H1 (cell line): ENCODE measurements around the gene QRICH2. TPM values are rescaled to one million over a fixed set of nuclear protein-coding genes. Genes with fewer than 3 reads are reported as not detected.

ENCODE experiments used
- CTCF ChIA-PET: fragments of 300-600 bp; sonication (Branson Sonifier 250); formaldehyde crosslinking; loops from one replicate; lab custom pipeline; 2021; ENCODE audit not compliant: partially characterized antibody; lab: Charles Lee
- POLR2A ChIA-PET: fragments of 300-600 bp; sonication (Branson Sonifier 250); formaldehyde crosslinking; loops from one replicate; lab custom pipeline; 2021; ENCODE audit warnings: inconsistent platforms; ENCODE audit not compliant: partially characterized antibody; lab: Charles Lee
- DNase-seq, 2 experiments: peaks; one replicate each; pipeline versions ENCODE4 v3.0.0 to v3.0.0-alpha.2; 2010 to 2022; ENCODE audit warnings: low spot score in 2 of 2, low read depth in 1 of 2, mixed read lengths in 1 of 2
- FAIRE-seq: peaks from 2 replicates; lab custom pipeline; 2011; peaks lifted over from hg19 to GRCh38; lab: Jason Lieb, UNC
- H2AFZ ChIP-seq: 2 replicates; pipeline ENCODE4 v1.8.1; 2012; ENCODE audit warnings: low read length, inconsistent platforms
- H2AK5ac ChIP-seq: 2 replicates; pipeline ENCODE4 v1.6.1; 2013; ENCODE audit warnings: low read depth, low read length
- H2BK120ac ChIP-seq: replicated peaks from 2 replicates; pipeline ENCODE3; 2013; ENCODE audit warnings: low read depth, low read length, inconsistent platforms
- H2BK12ac ChIP-seq: 2 replicates; pipeline ENCODE4 v1.6.1; 2013; ENCODE audit warnings: low read depth, low read length
- H2BK15ac ChIP-seq: 2 replicates; pipeline ENCODE4 v1.6.1; 2013; ENCODE audit warnings: low read length
- H2BK20ac ChIP-seq: 2 replicates; pipeline ENCODE4 v1.6.1; 2013; ENCODE audit warnings: low read length
- H2BK5ac ChIP-seq: 2 replicates; pipeline ENCODE4 v1.6.1; 2013; ENCODE audit warnings: low read depth, low read length
- H3K14ac ChIP-seq: 2 replicates; pipeline ENCODE4 v1.6.1; 2013; ENCODE audit warnings: inconsistent platforms; ENCODE audit not compliant: insufficient read length
- H3K18ac ChIP-seq: 2 replicates; pipeline ENCODE4 v1.6.1; 2013; ENCODE audit warnings: low read length; ENCODE audit errors: extremely low read depth
- H3K23ac ChIP-seq: 2 replicates; pipeline ENCODE4 v1.6.1; 2013; ENCODE audit warnings: inconsistent platforms; ENCODE audit not compliant: insufficient read length
- H3K23me2 ChIP-seq: 2 replicates; pipeline ENCODE4 v1.6.1; 2013; ENCODE audit warnings: low read depth, low read length
- H3K27ac ChIP-seq: 2 replicates; pipeline ENCODE4 v1.6.1; 2011; ENCODE audit warnings: low read depth, low read length, inconsistent platforms
- H3K27me3 ChIP-seq, 4 experiments: replicated peaks in 1 of 4; 1 replicate in 1 of 4; 2 replicates in 3 of 4; pipeline versions ENCODE4 v1.6.1 to v1.8.1; 2011 to 2013; ENCODE audit warnings: low read length in 3 of 4, mild to moderate bottlenecking in 3 of 4, inconsistent platforms in 2 of 4, mixed read lengths in 2 of 4, moderate library complexity in 1 of 4; ENCODE audit not compliant: control insufficient read depth in 3 of 4, insufficient read depth in 3 of 4; ENCODE audit errors: extremely low read depth in 1 of 4
- H3K36me3 ChIP-seq, 4 experiments: 2 replicates each; pipeline versions ENCODE4 v1.6.1 to v1.8.1; 2011 to 2013; ENCODE audit warnings: mild to moderate bottlenecking in 4 of 4, low read length in 3 of 4, moderate library complexity in 2 of 4, control low read depth in 1 of 4, inconsistent platforms in 1 of 4; ENCODE audit not compliant: insufficient read depth in 4 of 4, control insufficient read depth in 2 of 4
- H3K4ac ChIP-seq: replicated peaks from 2 replicates; pipeline ENCODE3; 2013; ENCODE audit warnings: low read length, low read depth, mixed read lengths, inconsistent platforms; ENCODE audit not compliant: insufficient read length
- H3K4me1 ChIP-seq, 4 experiments: replicated peaks in 1 of 4; 1 replicate in 1 of 4; 2 replicates in 3 of 4; pipeline versions ENCODE4 v1.6.1 to v1.8.1; 2011 to 2013; ENCODE audit warnings: low read length in 3 of 4, inconsistent platforms in 2 of 4, mixed read lengths in 1 of 4; ENCODE audit not compliant: insufficient read depth in 4 of 4, control insufficient read depth in 3 of 4
- H3K4me2 ChIP-seq, 2 experiments: 2 replicates each; pipeline versions ENCODE4 v1.6.1 to v1.8.1; 2011 to 2013; ENCODE audit warnings: low read depth in 2 of 2, low read length in 2 of 2, control low read depth in 1 of 2, inconsistent platforms in 1 of 2, mild to moderate bottlenecking in 1 of 2; ENCODE audit not compliant: insufficient read depth in 1 of 2
- H3K4me3 ChIP-seq, 4 experiments: fragments of 200-600, 300-600 bp in 1 of 4; sonication (generic), shearing (Covaris generic), sonication (Bioruptor Twin) in 1 of 4; 2 replicates each; pipeline versions ENCODE4 v1.5.1 to v1.8.1; 2011 to 2016; ENCODE audit warnings: low read length in 4 of 4, low read depth in 3 of 4, control low read depth in 2 of 4, inconsistent platforms in 2 of 4, mild to moderate bottlenecking in 2 of 4, mixed read lengths in 1 of 4, moderate library complexity in 1 of 4; ENCODE audit not compliant: insufficient read depth in 2 of 4; ENCODE audit errors: extremely low read depth in 1 of 4
- H3K56ac ChIP-seq: replicated peaks from 2 replicates; pipeline ENCODE3; 2013; ENCODE audit warnings: low read depth, mild to moderate bottlenecking, mixed read lengths, low read length, inconsistent platforms; ENCODE audit not compliant: insufficient read length
- H3K79me1 ChIP-seq: 2 replicates; pipeline ENCODE4 v1.6.1; 2013; ENCODE audit warnings: low read depth, low read length, control low read depth
- H3K79me2 ChIP-seq, 2 experiments: 2 replicates each; pipeline versions ENCODE4 v1.6.1 to v1.8.1; 2012 to 2013; ENCODE audit warnings: low read length in 2 of 2, mild to moderate bottlenecking in 2 of 2, inconsistent platforms in 1 of 2; ENCODE audit not compliant: insufficient read depth in 2 of 2, control insufficient read depth in 1 of 2
- H3K9ac ChIP-seq, 4 experiments: replicated peaks in 1 of 4; 1 replicate in 1 of 4; 2 replicates in 3 of 4; pipeline versions ENCODE4 v1.6.1 to v1.8.1; 2011 to 2013; ENCODE audit warnings: low read depth in 3 of 4, low read length in 3 of 4, control low read depth in 2 of 4, mild to moderate bottlenecking in 2 of 4, moderate library complexity in 2 of 4, inconsistent platforms in 1 of 4; ENCODE audit errors: extremely low read depth in 1 of 4
- H3K9me3 ChIP-seq, 2 experiments: 2 replicates each; pipeline versions ENCODE4 v1.6.1 to v1.8.1; 2012 to 2013; ENCODE audit warnings: mild to moderate bottlenecking in 2 of 2, moderate library complexity in 2 of 2, control low read depth in 1 of 2, inconsistent platforms in 1 of 2, low read depth in 1 of 2, low read length in 1 of 2, mixed read lengths in 1 of 2; ENCODE audit not compliant: insufficient read depth in 2 of 2
- H4K20me1 ChIP-seq, 2 experiments: replicated peaks in 1 of 2; 2 replicates each; pipeline versions ENCODE3 to v1.8.1; 2011 to 2013; ENCODE audit warnings: inconsistent platforms in 2 of 2, low read length in 2 of 2, mild to moderate bottlenecking in 1 of 2; ENCODE audit not compliant: insufficient read depth in 2 of 2, control insufficient read depth in 1 of 2
- H4K5ac ChIP-seq: 2 replicates; pipeline ENCODE4 v1.6.1; 2013; ENCODE audit warnings: low read length, low read depth, mixed read lengths, inconsistent platforms; ENCODE audit not compliant: insufficient read length
- H4K8ac ChIP-seq: 2 replicates; pipeline ENCODE4 v1.8.0; 2013; ENCODE audit warnings: mild to moderate bottlenecking, moderate library complexity, low read length, inconsistent platforms; ENCODE audit not compliant: insufficient read depth; ENCODE audit errors: extremely low read depth
- H4K91ac ChIP-seq: replicated peaks from 2 replicates; pipeline ENCODE3; 2013; ENCODE audit warnings: low read length, mixed read lengths, inconsistent platforms; ENCODE audit not compliant: insufficient read length
- JUND ChIP-seq: IDR thresholded peaks from 2 replicates; pipeline ENCODE4 v1.6.1; 2011; ENCODE audit warnings: mild to moderate bottlenecking, improper control_type of control experiment, low read length
- RAD21 ChIP-seq, 2 experiments: IDR thresholded peaks in 1 of 2; conservative IDR thresholded peaks in 1 of 2; 2 replicates each; pipeline ENCODE4 v1.6.1; 2011; ENCODE audit warnings: low read depth in 2 of 2, low read length in 2 of 2, improper control_type of control experiment in 1 of 2, inconsistent platforms in 1 of 2, mild to moderate bottlenecking in 1 of 2, moderate library complexity in 1 of 2
- SIN3A ChIP-seq, 2 experiments: IDR thresholded peaks in 1 of 2; conservative IDR thresholded peaks in 1 of 2; 2 replicates each; pipeline ENCODE4 v1.6.1; 2011 to 2012; ENCODE audit warnings: low read length in 2 of 2, improper control_type of control experiment in 1 of 2, low read depth in 1 of 2, mild to moderate bottlenecking in 1 of 2
- WGBS, 2 experiments: shearing (Covaris generic) in 1 of 2; methylation state at CpG; one replicate each; pipeline versions ENCODE4 v1.1.6 to v1.1.7; 2013 to 2015; ENCODE audit warnings: low lambda C conversion rate in 2 of 2, mixed read lengths in 2 of 2, inconsistent platforms in 1 of 2, low coverage in 1 of 2, missing lambda C conversion rate in 1 of 2; ENCODE audit not compliant: insufficient replicate concordance in 2 of 2, insufficient coverage in 1 of 2, insufficient read length in 1 of 2; ENCODE audit errors: extremely low coverage in 1 of 2, missing lambda C conversion rate in 1 of 2; 5-methylcytosine and 5-hydroxymethylcytosine counted together
- polyA plus RNA-seq, 7 experiments: library from polyadenylated mRNA; depleted of rRNA in 3 of 7; stranded (reverse) in 5 of 7; unstranded in 2 of 7; fragments of >200 nt in 5 of 7; fragments of 200-250 nt in 2 of 7; gene quantifications; 1 replicate in 5 of 7; 2 replicates in 1 of 7; 4 replicates in 1 of 7; pipeline versions ENCODE4 v1.2.1 to v1.2.3, GENCODE V29; 2011 to 2013; ENCODE audit warnings: missing spikeins in 2 of 7, mixed read lengths in 2 of 7
- total RNA-seq: library from RNA; stranded (reverse); fragmentation: NEBNext Ultra II Directional; extraction: Animal tissue kit (Norgen Biotek cat#: 25700); gene quantifications from 2 replicates; pipeline ENCODE4 v1.2.1, GENCODE V29; 2021

The QRICH2 gene
- total and polyA plus RNA-seq, 2 of the 8 experiments (the other 6 are each of a cell fraction or from before 2014, with no cell fraction given): 2.8 to 3.8 TPM

GRCh38 chr17:76280650-76281049 lies 27.4 kb downstream of the QRICH2 start:
- Histone ChIP-seq H3K36me3 (no peaks in the 10 kb centered on the region; a peak in 1 of 8 replicates), H4K5ac (no peak overlapping the region), H2AK5ac (no peak overlapping the region), H3K79me2 (no peaks in the 10 kb centered on the region), H2BK5ac (no peak overlapping the region), H2AFZ (no peak overlapping the region), H3K4ac (no peak overlapping the region), H3K4me1 (peaks cover 0 to 4% (median 0%) of the 10 kb centered on the region in 4 experiments; a peak in 3 of 7 replicates), H2BK12ac (no peak overlapping the region), H3K4me3 (no peak overlapping the region), H4K91ac (no peak overlapping the region), H2BK20ac (no peak overlapping the region), H4K8ac (no peak overlapping the region), H3K14ac (no peak overlapping the region), H3K23me2 (peaks cover 3% of the 10 kb centered on the region; the same call in 1 of the 2 replicates), H3K27me3 (no peaks in the 10 kb centered on the region), H4K20me1 (peaks cover 0 to 6% of the 10 kb centered on the region in 2 experiments), H3K9ac (no peak overlapping the region), H3K79me1 (no peaks in the 10 kb centered on the region), H2BK15ac (no peak overlapping the region), H3K27ac (no peak overlapping the region), H3K18ac (no peak overlapping the region), H3K23ac (no peak overlapping the region), H2BK120ac (no peak overlapping the region), H3K9me3 (no peaks in the 10 kb centered on the region), H3K56ac (no peak overlapping the region), H3K4me2 (no peak overlapping the region)
- ChIA-PET POLR2A (interaction anchor here (1.3 to 1.8 kb wide), 2 partner anchors 42 to 501 kb away, joined by 3 read pairs; no protein-coding TSS in a partner anchor), CTCF (interaction anchor here (0.8 to 5.6 kb wide), 34 partner anchors 9 to 275 kb away, joined by 3 to 84 read pairs (median 7); partner anchors contain the start of genes EXOC7 and UBALD2)
- 91% methylated on average over 15 of the region's 15 CpGs; no CpG with 5 or more reads in 1 of the 2 experiments for WGBS, 2 experiments
- DNase-seq (no peak), FAIRE-seq (no peak)
- TF ChIP-seq JUND (no peak), SIN3A (conservative IDR thresholded peaks at IDR 0.05 in 1 of 2, IDR thresholded peaks at IDR 0.05 in 1 of 2; ENCODE audit: low read depth in 1 of 2, low read length in 2 of 2) (no peak), RAD21 (IDR thresholded peaks at IDR 0.05 in 1 of 2, conservative IDR thresholded peaks at IDR 0.05 in 1 of 2; ENCODE audit: low read depth in 2 of 2, low read length in 2 of 2) (no peak)
